K562 treated with DMSO at 1 percent for 4 hours (cell line): ENCODE measurements around the gene OR10G4. TPM values are rescaled to one million over a fixed set of nuclear protein-coding genes. Genes with fewer than 3 reads are reported as not detected.

Source experiments
- total RNA-seq: library from RNA; unstranded; fragments of 300-600 nt; gene quantifications from 2 replicates; pipeline ENCODE4 v1.2.3, GENCODE V29; 2022; ENCODE audit not compliant: insufficient read depth

OR10G4 gene
- not detected in 2 replicates for total RNA-seq

GRCh38 chr11:124012697-124013096 lies at the start of gene OR10G4:
Gene OR10G4, plus strand, starts transcription at chr11:124012997. Its CDS starts 2,578 bp downstream, at chr11:124015575.

GRCh38 chr11:123977731-123978347 lies 35.0 kb upstream of the OR10G4 start, which contains the start of gene OR10S1:
Gene OR10S1, minus strand, starts transcription at chr11:123977781. Its CDS starts 117 bp downstream, at chr11:123977664.

GRCh38 chr11:123995119-123995518 lies 17.7 kb upstream of the OR10G4 start, which contains the start of gene OR10G6:
Gene OR10G6, minus strand, starts transcription at chr11:123995161. Its CDS starts 0 bp downstream, at chr11:123995161.

GRCh38 chr11:124026498-124026897 lies 13.7 kb downstream of the OR10G4 start, which contains the start of gene OR10G8:
Gene OR10G8, plus strand, starts transcription at chr11:124026798. Its CDS starts 2,825 bp downstream, at chr11:124029623.

GRCh38 chr11:124041254-124041653 lies 28.5 kb downstream of the OR10G4 start, which contains the start of gene OR10G7:
Gene OR10G7, minus strand, starts transcription at chr11:124041325. Its CDS starts 2,324 bp downstream, at chr11:124039001.

Other genes starting within 250 kb of the OR10G4 start
- not detected in 2 replicates for gene OR6M1, start 206.6 kb upstream of the OR10G4 start, total RNA-seq
- gene TMEM225, start 127.3 kb upstream of the OR10G4 start, total RNA-seq = not detected in 2 replicates
- not detected in 2 replicates for gene OR8D4, start 110.8 kb upstream of the OR10G4 start, total RNA-seq
- not detected in 2 replicates for gene OR4D5, start 73.4 kb upstream of the OR10G4 start, total RNA-seq
- not detected in 2 replicates for gene OR6T1, start 69.2 kb upstream of the OR10G4 start, total RNA-seq
- gene OR10S1, start 35.2 kb upstream of the OR10G4 start, total RNA-seq = not detected in 2 replicates
- gene OR10G6, start 17.8 kb upstream of the OR10G4 start, total RNA-seq = not detected in 2 replicates
- not detected in 2 replicates for gene OR10G9, start 10.0 kb downstream of the OR10G4 start, total RNA-seq
- gene OR10G8, start 13.8 kb downstream of the OR10G4 start, total RNA-seq = not detected in 2 replicates
- not detected in 2 replicates for gene OR10G7, start 28.3 kb downstream of the OR10G4 start, total RNA-seq
- 11.6 and 13.9 TPM in 2 replicates for gene VWA5A, start 102.5 kb downstream of the OR10G4 start, total RNA-seq
- not detected in 2 replicates for gene OR10D3, start 170.3 kb downstream of the OR10G4 start, total RNA-seq
- gene OR8G1, start 228.1 kb downstream of the OR10G4 start, total RNA-seq = not detected in 2 replicates
- 3.7 and 4.1 TPM in 2 replicates for gene OR8G5, start 243.4 kb downstream of the OR10G4 start, total RNA-seq